ENCODE data around the gene TMEM125. TPM values are rescaled to one million over a fixed set of nuclear protein-coding genes. Genes with fewer than 3 reads are reported as not detected.

TMEM125 gene
- total RNA-seq, 4 donors from 2014 or later: 0.20 to 2.6 (median 0.21) TPM; not detected in 1

- Histone ChIP-seq H3K27me3 (peaks cover 0 to 20% of the 10 kb centered on the region in 2 donors), H3K4me1 (peaks cover 0 to 17% (median 7%) of the 10 kb centered on the region in 4 donors), H3K27ac (no peak overlapping the region), H3K9me3 (no peaks in the 10 kb centered on the region), H3K36me3 (no peaks in the 10 kb centered on the region), H3K4me3 (no peak overlapping the region)
- TF ChIP-seq POLR2A (IDR thresholded peaks at IDR 0.05): no peak
- 89 to 92% methylated on average over 8 of the region's 8 CpGs for WGBS, 2 donors
- DNase-seq (ENCODE audit: low spot score in 2 of 2): no peak
Observed at GRCh38 chr1:43274804-43275180, 5.0 kb downstream of the TMEM125 start.

- Histone ChIP-seq H3K36me3 (no peaks in the 10 kb centered on the region), H3K27ac (no peak overlapping the region), H3K27me3 (peaks cover 0 to 13% of the 10 kb centered on the region in 2 donors), H3K9me3 (no peaks in the 10 kb centered on the region), H3K4me1 (peaks cover 0 to 6% (median 1%) of the 10 kb centered on the region in 4 donors), H3K4me3 (no peak overlapping the region)
- WGBS, 2 donors: 84 to 86% methylated on average over 12 of the region's 12 CpGs
- TF ChIP-seq CTCF (IDR thresholded peaks at IDR 0.05): no peak
- no peak for TF ChIP-seq EP300 (IDR thresholded peaks at IDR 0.05)
- no peak for TF ChIP-seq POLR2A (IDR thresholded peaks at IDR 0.05)
- no peak for DNase-seq (ENCODE audit: low spot score in 2 of 2)
Observed at GRCh38 chr1:43275826-43276620, 6.2 kb downstream of the TMEM125 start.

GRCh38 chr1:43276673-43277072 is 6.9 kb downstream of the TMEM125 start:
- no peak overlapping the region for H3K4me3 ChIP-seq
- peaks cover 0 to 6% (median 0%) of the 10 kb centered on the region in 4 donors for H3K4me1 ChIP-seq
- WGBS, 2 donors: 58 to 59% methylated on average over 7 of the region's 7 CpGs
- no peak overlapping the region for H3K27ac ChIP-seq
- H3K27me3 ChIP-seq: peaks cover 0 to 8% of the 10 kb centered on the region in 2 donors
- TF ChIP-seq POLR2A (IDR thresholded peaks at IDR 0.05): no peak
- TF ChIP-seq EP300 (IDR thresholded peaks at IDR 0.05): no peak
- TF ChIP-seq CTCF (IDR thresholded peaks at IDR 0.05): no peak
- no peaks in the 10 kb centered on the region for H3K36me3 ChIP-seq
- H3K9me3 ChIP-seq: no peaks in the 10 kb centered on the region
- DNase-seq (ENCODE audit: low spot score in 2 of 2): no peak

GRCh38 chr1:43277116-43277876 is 7.5 kb downstream of the TMEM125 start:
- H3K4me3 ChIP-seq: no peak overlapping the region
- H3K9me3 ChIP-seq: no peaks in the 10 kb centered on the region
- H3K27me3 ChIP-seq: peaks cover 0 to 1% of the 10 kb centered on the region in 2 donors
- WGBS, 2 donors: 93 to 94% methylated on average over 6 to 7 of the region's 7 CpGs
- peaks cover 0 to 6% (median 0%) of the 10 kb centered on the region in 4 donors for H3K4me1 ChIP-seq
- no peak overlapping the region for H3K27ac ChIP-seq
- H3K36me3 ChIP-seq: no peaks in the 10 kb centered on the region
- no peak for TF ChIP-seq POLR2A (IDR thresholded peaks at IDR 0.05)
- TF ChIP-seq EP300 (IDR thresholded peaks at IDR 0.05): no peak
- no peak for TF ChIP-seq CTCF (IDR thresholded peaks at IDR 0.05)
- DNase-seq (ENCODE audit: low spot score in 2 of 2): no peak

- no peak for DNase-seq (ENCODE audit: low spot score in 2 of 2)
- 49 to 65% methylated on average over 2 to 5 of the region's 5 CpGs for WGBS, 2 donors
- no peak for TF ChIP-seq EP300 (IDR thresholded peaks at IDR 0.05)
- no peak for TF ChIP-seq CTCF (IDR thresholded peaks at IDR 0.05)
- TF ChIP-seq POLR2A (IDR thresholded peaks at IDR 0.05): no peak
Observed at GRCh38 chr1:43279161-43279560, 9.4 kb downstream of the TMEM125 start.

More at GRCh38 chr1:43279161-43279560, 9.4 kb downstream of the TMEM125 start:
- no peaks in the 10 kb centered on the region for H3K9me3 ChIP-seq
- peaks cover 0 to 5% (median 0%) of the 10 kb centered on the region in 4 donors for H3K4me1 ChIP-seq
- no peaks in the 10 kb centered on the region for H3K27me3 ChIP-seq
- H3K4me3 ChIP-seq: no peak overlapping the region
- H3K36me3 ChIP-seq: no peaks in the 10 kb centered on the region
- no peak overlapping the region for H3K27ac ChIP-seq

All from tibial nerve (tissue), 4 donors.